GM18519 (cell line): ENCODE data around the gene EPHA1.

ENCODE experiments used
- ATAC-seq: cut with Tn5 transposase; IDR thresholded peaks from one replicate; pipeline ENCODE4 v1.9.1; 2021; ENCODE audit warnings: mild to moderate bottlenecking, moderate library complexity; ENCODE audit not compliant: unreplicated experiment, low FRiP score

The EPHA1 gene

DNA sequence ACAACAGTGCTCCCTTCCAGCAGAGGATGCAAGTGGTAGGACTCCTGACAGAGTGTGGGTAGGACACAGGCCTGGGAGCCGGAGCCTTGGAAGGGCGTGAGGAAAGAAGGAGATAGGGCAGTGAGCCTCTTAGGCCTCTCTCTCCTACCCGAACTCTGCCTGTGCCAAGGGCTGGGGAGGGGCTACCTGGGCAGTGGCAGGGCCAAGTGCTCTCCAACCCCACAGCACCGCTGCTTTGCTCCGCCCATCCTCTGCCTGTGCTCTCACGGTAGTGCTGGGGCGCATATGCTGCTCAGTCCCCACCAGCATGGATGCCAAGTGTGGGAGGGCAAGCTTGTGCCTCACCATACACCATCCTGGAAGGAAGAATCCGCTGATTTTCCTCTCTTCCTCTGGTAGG, 53.7 kb downstream of the EPHA1 start:
- ATAC-seq, result no peak

DNA sequence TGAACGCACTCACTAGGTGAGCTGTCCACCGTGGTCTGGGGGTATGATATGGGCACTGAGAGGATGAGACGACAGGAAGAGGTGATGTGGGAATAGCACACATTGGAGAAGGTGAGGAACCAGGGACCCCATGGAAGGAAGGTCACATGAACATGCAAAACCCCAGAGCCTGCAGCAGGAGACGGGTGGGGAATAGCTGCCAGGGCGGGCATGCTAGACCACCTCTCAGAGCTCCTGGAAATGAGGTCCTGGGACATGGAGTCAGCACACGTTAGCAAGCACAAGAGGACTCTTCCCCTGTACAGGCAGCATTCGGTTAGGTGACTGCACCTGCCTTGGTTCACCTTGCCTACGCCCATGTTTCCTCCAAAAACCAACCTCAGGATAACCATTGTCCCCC, 54.3 kb downstream of the EPHA1 start:
- ATAC-seq, result no peak

DNA sequence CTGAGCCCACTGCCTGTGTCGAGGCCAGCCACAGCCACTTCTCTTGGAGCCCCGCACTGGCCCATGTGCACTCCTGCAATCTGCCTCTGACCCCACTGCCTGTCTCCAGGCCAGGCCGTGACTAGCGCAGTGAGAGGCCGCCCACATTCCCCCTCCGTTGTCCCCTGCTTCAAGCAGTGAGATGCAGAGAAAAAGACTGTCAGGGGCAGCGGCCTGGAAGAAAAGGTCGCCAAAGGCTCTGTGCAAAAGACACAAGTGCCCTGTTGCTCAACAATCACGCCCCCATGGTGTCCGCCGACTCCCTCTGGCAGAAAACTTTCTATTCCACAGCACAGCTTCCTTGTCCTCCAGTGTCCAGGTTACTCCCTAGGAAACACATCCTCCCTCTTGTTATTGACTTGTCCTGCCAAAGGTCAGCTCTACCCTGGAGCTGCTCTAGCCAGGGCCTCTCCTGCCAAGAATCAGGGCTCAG, 56.1 kb downstream of the EPHA1 start:
- ATAC-seq, result no peak

DNA sequence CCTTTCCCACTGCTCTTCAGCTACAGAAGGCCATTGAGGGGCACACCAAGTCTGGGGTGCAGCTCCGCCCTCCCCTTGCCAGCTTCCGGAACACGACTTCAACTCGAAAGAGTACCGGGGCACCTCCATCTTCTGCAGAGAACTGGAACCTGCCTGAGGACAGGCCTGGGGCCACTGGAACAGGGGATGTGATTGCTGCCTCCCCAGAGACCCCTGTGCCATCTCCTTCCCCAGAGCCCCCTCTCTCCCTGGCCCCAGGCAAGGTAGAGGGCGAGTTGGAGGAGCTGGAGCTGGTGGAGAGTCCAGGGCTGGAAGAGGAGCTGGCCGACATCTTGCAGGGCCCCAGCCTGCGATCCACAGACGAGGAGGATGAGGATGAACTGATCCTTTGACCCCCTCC, 57.1 kb downstream of the EPHA1 start:
- ATAC-seq, result no peak

DNA sequence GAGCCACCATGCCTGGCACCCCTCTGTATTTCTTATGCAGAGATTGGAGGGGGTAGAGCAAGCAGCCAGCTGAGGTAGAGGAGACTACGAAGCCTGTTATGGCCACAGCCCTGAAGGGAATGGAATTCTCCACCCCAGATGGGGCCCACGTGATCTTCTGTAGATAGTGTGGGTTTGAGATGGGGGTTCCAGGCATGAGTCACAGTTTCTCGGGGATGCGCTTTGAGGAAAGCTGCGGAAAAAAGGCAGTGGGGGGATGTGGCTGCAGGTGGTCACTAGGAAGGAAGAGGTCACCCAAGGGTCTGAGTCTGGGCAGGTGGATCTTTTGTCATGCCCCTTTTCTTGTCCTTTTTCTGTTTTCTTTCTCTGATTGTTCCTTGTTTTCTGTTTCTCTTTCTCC, 57.6 kb downstream of the EPHA1 start:
- no peak for ATAC-seq

DNA sequence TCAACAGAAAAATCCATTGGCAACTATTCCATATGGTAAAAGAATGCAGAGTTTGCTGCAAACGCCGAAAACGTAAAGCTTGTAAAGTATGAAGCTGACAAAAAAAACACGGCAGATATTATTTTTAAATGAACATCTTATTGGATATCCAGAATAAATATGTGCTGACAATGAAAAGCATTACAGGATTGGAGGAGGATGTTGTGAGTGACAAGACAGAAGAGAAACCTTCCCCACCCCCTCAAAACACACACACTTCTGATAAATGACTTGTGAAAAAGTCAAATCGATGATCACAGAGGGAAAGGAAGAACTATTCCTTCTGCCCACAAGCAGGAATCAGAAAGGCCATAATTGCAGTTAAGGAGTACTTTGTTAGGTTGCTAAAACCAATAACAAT, 60.7 kb downstream of the EPHA1 start:
- ATAC-seq, result no peak

DNA sequence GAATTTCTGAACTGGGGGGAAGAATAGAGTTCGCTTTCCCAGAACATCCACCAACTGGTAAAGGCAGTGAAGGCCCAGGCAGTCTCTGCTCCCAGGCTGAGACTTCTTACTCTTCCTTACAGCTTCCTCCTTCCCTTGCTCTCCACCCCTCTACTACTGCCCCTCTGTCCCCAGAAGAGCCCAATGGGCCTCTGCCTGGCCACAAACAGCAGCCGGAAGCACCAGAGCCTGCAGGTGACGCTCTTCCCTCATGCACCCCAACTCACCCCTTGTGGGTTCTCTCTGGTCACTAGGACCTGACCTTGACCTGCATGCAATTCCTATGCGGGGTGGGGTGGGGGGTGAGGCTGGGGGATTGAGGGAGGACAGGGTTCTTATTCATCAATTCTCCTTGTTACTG, 62.6 kb downstream of the EPHA1 start:
- no peak for ATAC-seq

DNA sequence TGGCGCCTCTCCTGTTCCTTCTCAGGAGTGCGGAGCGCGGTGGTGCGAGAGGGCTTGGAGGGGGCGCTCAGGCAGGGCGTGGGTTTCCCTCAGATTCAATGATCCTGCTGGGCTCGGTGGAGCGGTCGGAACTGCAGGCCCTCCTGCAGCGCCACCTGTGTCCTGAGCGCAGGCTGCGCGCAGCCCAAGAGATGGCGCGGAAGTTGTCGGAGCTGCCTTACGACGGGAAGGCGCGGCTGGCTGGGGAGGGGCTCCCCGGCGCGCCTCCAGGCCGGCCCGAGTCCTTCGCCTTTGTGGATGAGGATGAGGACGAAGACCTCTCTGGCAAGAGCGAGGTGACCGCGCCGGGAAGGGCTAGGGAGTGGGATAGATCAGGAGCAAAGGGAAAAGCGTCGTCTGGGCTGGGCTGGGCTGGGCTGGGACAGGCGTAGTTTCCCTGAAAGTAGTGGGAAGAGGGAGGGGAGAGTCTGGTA, 63.2 kb downstream of the EPHA1 start:
- peak; percentile 92 for ATAC-seq

DNA sequence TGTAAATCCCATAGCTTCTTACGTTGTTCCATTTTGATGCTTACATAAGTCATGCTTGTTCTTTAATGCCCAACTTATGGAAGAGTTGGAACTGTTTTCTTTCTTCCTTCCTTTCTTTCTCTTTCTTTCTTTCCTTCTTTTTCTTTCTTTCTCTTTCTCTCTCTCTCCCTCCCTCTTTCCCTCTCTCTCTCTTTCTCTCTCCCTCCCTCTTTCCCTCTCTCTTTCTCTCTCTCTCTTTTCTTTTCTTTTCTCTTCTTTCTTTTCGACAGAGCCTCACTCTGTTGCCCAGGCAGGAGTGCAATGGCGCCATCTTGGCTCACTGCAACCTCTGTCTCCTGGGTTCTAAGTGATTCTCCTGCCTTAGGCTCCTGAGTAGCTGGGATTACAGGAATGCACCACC, 65.1 kb downstream of the EPHA1 start:
- no peak for ATAC-seq

DNA sequence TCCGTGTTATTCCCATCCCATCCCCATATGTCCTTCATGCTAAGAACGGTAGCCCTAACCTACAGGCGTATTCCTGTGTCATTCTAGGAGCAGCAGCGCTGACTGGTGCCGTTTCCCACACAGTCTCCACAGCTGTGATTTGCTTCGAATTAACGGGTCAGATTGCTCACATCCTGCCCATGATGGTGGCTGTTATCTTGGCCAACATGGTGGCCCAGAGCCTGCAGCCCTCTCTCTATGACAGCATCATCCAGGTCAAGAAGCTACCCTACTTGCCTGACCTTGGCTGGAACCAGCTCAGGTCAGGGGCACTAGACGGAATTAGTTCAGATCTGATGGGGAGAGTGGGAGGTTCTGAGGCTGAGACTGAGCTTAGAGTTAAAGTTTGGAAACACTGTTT, 66.8 kb downstream of the EPHA1 start:
- ATAC-seq, result no peak
